ENCODE measurements around the gene C11orf98.
"Not testable (repeated sequence)": the region's sequence is repeated elsewhere in the genome, so short reads cannot be mapped to it uniquely, and the experiment has no call there.

Gene C11orf98

DNA sequence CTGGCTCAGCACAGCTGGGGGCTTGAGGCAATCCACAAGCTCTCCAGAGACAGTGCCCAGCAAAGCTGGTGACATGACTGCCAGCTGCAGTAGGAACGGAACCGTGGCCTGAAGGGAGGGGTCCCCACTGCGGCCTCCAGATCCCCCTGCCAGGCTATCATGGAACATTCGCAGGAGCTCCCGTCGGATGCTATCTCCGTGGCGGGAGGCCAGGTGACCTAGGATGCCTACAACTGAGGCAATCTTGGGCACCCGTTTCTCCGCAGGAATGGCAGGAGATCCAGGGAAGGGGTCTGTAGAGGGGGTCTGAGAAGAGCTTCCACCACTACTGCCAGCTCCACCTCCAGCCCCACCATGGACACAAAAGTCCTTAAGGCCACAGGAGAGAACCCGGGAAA lies 16.0 kb downstream of the C11orf98 start:
- no peak for DNase-seq

DNA sequence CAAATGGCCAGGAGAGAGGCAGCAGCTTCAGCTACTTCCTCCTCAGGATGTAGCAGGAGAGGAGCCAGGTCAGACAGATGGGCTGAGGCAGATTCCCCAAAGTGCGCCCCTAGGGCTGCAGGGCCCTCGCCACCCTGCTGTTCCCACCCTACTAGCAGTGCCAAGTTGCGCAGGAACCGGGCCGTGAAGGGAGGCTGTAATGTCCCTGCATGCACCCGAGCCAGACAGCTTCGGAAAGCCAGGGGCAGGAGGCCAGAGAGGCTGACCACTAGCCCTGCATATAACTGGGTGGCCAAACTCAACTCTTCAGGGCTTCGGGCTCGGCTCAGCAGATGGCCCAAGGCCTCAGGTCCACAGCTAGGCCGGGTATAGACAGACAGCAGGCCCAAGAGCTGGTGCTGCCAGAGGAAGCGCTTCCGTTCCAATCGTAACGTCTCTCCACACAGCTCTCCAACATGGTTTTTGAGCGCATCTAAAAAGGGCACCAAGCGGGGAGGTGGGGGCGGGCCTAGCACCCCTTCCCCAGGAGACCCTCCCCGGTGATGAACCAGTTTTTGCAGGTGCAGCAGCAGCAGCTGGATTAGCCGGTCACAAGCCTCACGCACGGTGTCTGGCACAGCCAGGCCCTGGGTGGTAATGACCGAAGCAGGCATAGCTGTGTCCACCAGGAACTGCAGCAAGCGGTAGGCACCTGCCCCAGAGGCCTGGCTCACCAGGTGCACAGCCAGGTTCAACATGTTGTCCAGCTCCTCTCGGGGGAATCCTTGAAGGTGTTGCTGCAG lies 16.6 kb downstream of the C11orf98 start:
- no peak for DNase-seq

DNA sequence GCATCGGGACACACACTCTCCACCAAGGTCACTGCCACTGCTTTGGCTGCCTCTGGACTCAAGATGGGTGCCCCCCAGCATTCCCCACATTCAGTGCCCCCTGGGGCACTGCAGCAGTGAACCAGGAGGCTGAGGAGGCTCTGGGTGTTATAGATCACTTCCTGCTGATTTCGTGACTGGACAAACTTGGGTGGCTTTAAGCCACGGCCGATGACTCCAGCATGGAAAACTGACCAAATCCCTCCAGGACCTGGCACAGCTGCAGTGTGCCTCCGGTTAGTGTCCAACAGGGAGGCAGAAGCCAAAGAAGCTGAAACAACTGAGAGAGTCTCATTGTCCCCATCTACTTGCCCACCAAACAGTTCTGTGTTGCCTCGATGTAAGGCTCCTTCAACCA lies 17.4 kb downstream of the C11orf98 start:
- DNase-seq = no peak

DNA sequence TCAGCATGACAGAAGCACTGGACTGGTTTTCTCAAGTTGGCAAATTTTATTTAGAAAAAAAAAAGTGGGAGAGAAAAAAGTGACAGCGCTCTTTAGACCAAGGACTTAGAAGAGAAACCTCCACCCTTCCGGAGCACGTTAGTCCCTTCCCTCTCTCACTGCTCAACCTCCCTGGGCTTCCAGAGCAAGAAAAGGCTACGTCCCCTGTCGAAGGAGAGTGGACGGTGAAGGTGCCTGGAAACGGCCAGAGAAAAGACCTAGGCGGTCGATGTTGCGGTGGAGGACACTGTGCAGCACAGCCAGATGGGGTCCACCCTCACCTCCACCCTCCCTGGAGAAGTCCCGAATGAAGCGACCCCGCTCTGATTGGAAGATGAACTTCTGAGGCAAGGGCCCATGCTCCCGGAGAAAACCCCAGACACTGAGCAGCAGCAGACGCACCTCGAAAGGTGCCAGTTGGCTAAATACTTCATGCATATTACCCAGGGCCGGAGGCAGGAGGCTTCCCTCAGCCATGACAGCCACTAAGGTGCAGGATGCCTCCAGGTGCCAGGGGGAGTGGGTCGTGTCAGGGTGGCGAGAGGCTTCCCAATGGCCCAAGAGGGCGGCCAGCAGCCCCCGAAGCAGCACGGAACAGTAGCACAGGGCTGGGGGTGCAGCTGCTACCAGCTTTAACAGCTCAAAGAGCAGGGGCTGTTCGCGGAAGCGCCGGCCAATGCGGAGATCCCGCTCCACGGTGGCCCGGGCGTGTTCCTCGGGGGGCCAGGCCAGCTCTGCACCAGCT lies 18.0 kb downstream of the C11orf98 start:
- no peak for DNase-seq

GRCh38 chr11:62645946-62646824 lies 18.8 kb downstream of the C11orf98 start, which contains the start of gene GANAB:
Gene GANAB (minus strand): TSS chr11:62646613. CDS start chr11:62646599, 14 bp downstream.
- DNase-seq = peak; percentile 99

GRCh38 chr11:62645671-62645945 lies 19.4 kb downstream of the C11orf98 start:
- DNase-seq = no peak

- no peak for DNase-seq
Observed at GRCh38 chr11:62644220-62644619, 20.8 kb downstream of the C11orf98 start.

- no peak for DNase-seq
Observed at GRCh38 chr11:62632492-62632891, 32.5 kb downstream of the C11orf98 start.

GRCh38 chr11:62627713-62628112 lies 37.3 kb downstream of the C11orf98 start:
- no peak for DNase-seq

GRCh38 chr11:62622476-62623089 lies 42.4 kb downstream of the C11orf98 start:
- DNase-seq = no peak

DNA sequence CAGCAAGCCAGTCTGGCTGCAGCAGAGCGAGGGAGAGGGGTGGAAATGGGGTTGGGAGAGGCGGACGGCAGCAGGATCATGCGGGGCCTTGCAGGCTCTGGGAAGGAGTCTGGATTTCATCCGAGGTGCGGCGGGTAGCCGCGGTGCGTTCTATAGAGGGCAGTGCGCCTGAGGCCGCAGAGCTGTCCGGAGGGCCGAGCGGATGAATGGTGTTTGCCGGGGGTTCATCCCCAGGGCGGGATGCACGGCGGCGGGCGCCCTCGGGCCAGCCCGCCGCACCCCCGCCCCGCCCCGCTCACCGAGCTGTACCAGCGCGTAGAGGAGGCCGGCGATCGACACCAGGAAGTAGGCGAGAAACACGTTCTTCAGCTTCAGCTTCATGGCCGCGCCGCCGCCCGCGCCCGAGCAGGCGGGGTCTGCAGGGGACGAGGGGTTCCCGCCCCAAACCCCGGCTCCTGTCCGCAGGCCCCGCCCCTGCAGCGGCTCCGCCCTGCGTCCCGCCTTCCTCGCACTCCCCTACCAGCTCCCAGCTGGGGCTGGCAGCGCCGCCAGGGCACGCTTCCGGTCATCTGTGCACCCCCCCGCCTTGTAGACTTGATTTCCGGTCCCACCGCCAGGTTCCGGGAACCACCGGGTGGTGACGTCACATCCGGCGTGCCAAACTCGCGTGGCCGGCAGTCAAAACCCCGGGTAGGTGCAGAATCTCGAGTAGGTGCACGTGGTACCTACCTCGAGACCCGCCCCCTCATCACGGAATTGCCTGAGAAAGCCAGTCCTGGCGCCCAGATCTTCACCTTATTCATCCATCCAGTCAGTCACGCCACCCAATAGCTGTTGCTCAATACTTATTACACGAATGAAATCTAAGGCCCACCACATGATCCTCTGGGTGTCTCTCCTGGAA lies 43.2 kb downstream of the C11orf98 start, which contains the start of gene B3GAT3:
Gene B3GAT3 (minus strand): TSS at position 420 of the 904 bp plus-strand sequence. CDS start 39 bp downstream, at position 381.
- peak; percentile 92 for DNase-seq

DNA sequence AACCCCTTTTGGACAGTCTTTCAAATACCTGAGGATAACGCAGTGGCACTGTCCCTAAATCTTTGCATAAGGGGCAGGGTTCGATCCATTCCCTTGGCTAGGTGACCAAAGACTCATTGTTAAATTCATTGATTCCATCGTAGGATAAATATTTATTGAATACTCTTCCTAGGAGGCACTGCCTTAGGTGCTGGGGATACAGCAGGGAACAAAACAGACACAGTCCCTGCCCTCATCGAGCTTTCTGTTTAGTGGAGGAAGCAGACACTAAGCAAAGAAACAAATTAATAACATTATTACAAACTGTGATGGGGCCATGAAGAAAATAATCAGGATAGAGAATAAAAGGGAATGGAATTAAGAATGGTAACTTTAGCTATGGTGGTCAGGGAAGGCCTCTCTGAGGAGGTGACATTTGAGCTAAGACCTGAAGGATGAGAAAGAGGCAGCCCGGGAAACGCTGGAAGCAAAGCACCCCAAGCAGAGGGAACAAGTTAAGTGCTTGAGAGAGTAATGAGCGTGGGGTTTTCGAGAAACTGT lies 43.9 kb downstream of the C11orf98 start:
- no peak for DNase-seq

DNA sequence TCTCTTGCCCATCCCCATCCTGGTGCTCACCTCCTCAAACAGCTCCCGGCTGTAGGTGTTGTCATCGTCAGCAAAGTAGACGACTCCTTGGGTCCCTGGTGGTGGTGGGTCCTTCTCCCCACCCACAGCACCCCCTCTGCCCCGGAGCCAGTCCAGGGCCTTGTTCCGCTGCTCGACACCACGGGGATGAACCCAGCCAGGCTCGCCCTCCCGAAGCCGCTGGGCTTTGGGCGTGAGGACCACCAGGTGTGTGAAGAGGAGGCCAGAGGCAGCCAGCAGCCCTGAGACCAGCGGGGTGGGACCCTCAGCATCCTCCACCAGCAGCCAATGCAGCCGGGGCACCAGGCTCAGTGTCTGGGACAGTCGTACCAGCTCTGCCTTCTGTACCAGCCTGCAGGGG lies 48.1 kb downstream of the C11orf98 start:
- not testable (repeated sequence) for DNase-seq

- DNase-seq = no peak
Observed at GRCh38 chr11:62615521-62615920, 49.5 kb downstream of the C11orf98 start.

GRCh38 chr11:62614275-62614674 lies 50.7 kb downstream of the C11orf98 start:
- DNase-seq = no peak

DNA sequence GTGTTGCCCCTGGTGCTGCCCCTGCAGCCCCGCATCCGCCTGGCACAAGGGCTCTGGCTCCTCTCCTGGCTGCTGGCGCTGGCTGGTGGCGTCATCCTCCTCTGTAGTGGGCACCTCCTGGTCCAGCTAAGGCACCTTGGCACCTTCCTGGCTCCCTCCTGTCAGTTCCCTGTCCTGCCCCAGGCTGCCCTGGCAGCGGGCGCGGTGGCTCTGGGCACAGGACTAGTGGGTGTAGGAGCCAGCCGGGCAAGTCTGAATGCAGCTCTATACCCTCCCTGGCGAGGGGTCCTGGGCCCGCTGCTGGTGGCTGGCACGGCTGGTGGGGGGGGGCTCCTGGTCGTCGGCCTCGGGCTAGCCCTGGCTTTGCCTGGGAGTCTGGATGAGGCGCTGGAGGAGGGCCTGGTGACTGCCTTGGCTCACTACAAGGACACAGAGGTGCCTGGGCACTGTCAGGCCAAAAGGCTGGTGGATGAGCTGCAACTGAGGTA lies 51.7 kb downstream of the C11orf98 start:
- no peak for DNase-seq

Measured in effector CD8-positive, alpha-beta T cell (primary cell).